SK-N-SH (cell line): ENCODE measurements around the gene RPS16. TPM values are rescaled to one million over a fixed set of nuclear protein-coding genes. Genes with fewer than 3 reads are reported as not detected.

ENCODE experiments used
- CTCF ChIA-PET: fragments of 300-600, 350-600 bp; formaldehyde crosslinking; extraction: SDS; loops from one replicate; lab custom pipeline; 2021; lab: Yijun Ruan, JAX
- POLR2A ChIA-PET: fragments of 350-600 bp; sonication (Branson Sonifier 250); formaldehyde crosslinking; extraction: SDS; loops from one replicate; lab custom pipeline; 2020; ENCODE audit warnings: antibody characterized with exemption, inconsistent platforms; lab: Yijun Ruan, JAX
- DNase-seq: peaks from one replicate; pipeline ENCODE4 v3.0.0; 2012
- H2AFZ ChIP-seq: fragments of 200-600 bp; sonication (generic); 2 replicates; pipeline ENCODE4 v1.8.1; 2016; ENCODE audit warnings: antibody characterized with exemption, mild to moderate bottlenecking, low read depth
- H3F3A ChIP-seq: fragments of 200-600 bp; sonication (generic); replicated peaks from 2 replicates; pipeline ENCODE3; 2016; ENCODE audit warnings: antibody characterized with exemption, mild to moderate bottlenecking; ENCODE audit not compliant: insufficient read depth
- H3K27ac ChIP-seq, 2 experiments: fragments of 200-500 bp in 1 of 2; fragments of 200-600 bp in 1 of 2; sonication (Bioruptor generic) in 1 of 2; sonication (generic), shearing (Covaris generic) in 1 of 2; 2 replicates each; pipeline versions ENCODE4 v1.5.1 to v1.6.1; 2014 to 2016; ENCODE audit warnings: low read depth in 2 of 2, inconsistent platforms in 1 of 2, low read length in 1 of 2, mild to moderate bottlenecking in 1 of 2, mixed read lengths in 1 of 2
- H3K27me3 ChIP-seq: fragments of 200-600 bp; sonication (generic), shearing (Covaris generic); 2 replicates; pipeline ENCODE4 v1.6.1; 2016; ENCODE audit warnings: mixed run types; ENCODE audit not compliant: insufficient read depth
- H3K36me3 ChIP-seq, 2 experiments: fragments of 200-500 bp in 1 of 2; fragments of 200-600 bp in 1 of 2; sonication (Bioruptor generic) in 1 of 2; sonication (generic) in 1 of 2; replicated peaks in 1 of 2; 2 replicates each; pipeline versions ENCODE3 to v1.5.1; 2014 to 2016; ENCODE audit warnings: low read length in 1 of 2, mild to moderate bottlenecking in 1 of 2; ENCODE audit not compliant: insufficient read depth in 2 of 2, control insufficient read depth in 1 of 2
- H3K4me1 ChIP-seq, 2 experiments: fragments of 200-500 bp in 1 of 2; fragments of 200-600 bp in 1 of 2; sonication (Bioruptor generic) in 1 of 2; sonication (generic), shearing (Covaris generic) in 1 of 2; 2 replicates each; pipeline versions ENCODE4 v1.5.1 to v1.6.1; 2014 to 2016; ENCODE audit warnings: low read depth in 1 of 2, low read length in 1 of 2, mixed run types in 1 of 2; ENCODE audit not compliant: insufficient read depth in 2 of 2, control insufficient read depth in 1 of 2
- H3K4me2 ChIP-seq: fragments of 200-600 bp; sonication (generic), shearing (Covaris generic); 2 replicates; pipeline ENCODE4 v1.6.1; 2017; ENCODE audit warnings: mixed run types
- H3K4me3 ChIP-seq, 2 experiments: fragments of 200-500 bp in 1 of 2; fragments of 200-600 bp in 1 of 2; sonication (Bioruptor generic) in 1 of 2; sonication (generic), shearing (Covaris generic) in 1 of 2; 2 replicates each; pipeline versions ENCODE4 v1.5.1 to v1.8.1; 2014 to 2016; ENCODE audit warnings: low read depth in 2 of 2, inconsistent platforms in 1 of 2, low read length in 1 of 2, mild to moderate bottlenecking in 1 of 2, mixed read lengths in 1 of 2, moderate library complexity in 1 of 2
- H3K79me2 ChIP-seq: fragments of 200-600 bp; sonication (generic); 2 replicates; pipeline ENCODE4 v1.8.1; 2017; ENCODE audit warnings: mild to moderate bottlenecking; ENCODE audit not compliant: insufficient read depth
- H3K9ac ChIP-seq: fragments of 200-600 bp; sonication (generic); 2 replicates; pipeline ENCODE4 v1.6.1; 2017; ENCODE audit warnings: mixed run types
- H3K9me2 ChIP-seq: fragments of 200-600 bp; sonication (generic); 2 replicates; pipeline ENCODE4 v1.6.1; 2017; ENCODE audit warnings: mixed run types
- H3K9me3 ChIP-seq: fragments of 200-600 bp; sonication (generic); 2 replicates; pipeline ENCODE4 v1.6.1; 2017; ENCODE audit warnings: mixed run types, mild to moderate bottlenecking, moderate library complexity
- H4K20me1 ChIP-seq: fragments of 200-600 bp; sonication (generic); 2 replicates; pipeline ENCODE4 v1.6.1; 2017; ENCODE audit warnings: mild to moderate bottlenecking, mixed run types; ENCODE audit not compliant: insufficient read depth
- CHD2 ChIP-seq: fragments of 150-350 bp; IDR thresholded peaks from 2 replicates; pipeline ENCODE4 v1.6.1; 2018; ENCODE audit warnings: low read length; ENCODE audit not compliant: partially characterized antibody
- FOXM1 ChIP-seq: IDR thresholded peaks from 2 replicates; pipeline ENCODE4 v1.4.0; 2012; ENCODE audit warnings: low read depth, mild to moderate bottlenecking
- JUND ChIP-seq: IDR thresholded peaks from 2 replicates; pipeline ENCODE4 v1.4.0; 2012
- MEF2A ChIP-seq: IDR thresholded peaks from 2 replicates; pipeline ENCODE4 v1.4.0; 2012; ENCODE audit warnings: low read depth, borderline replicate concordance
- NRF1 ChIP-seq: IDR thresholded peaks from 2 replicates; pipeline ENCODE4 v1.6.1; 2012; ENCODE audit warnings: low read depth, mild to moderate bottlenecking, low read length
- POLR2AphosphoS5 ChIP-seq: IDR thresholded peaks from 2 replicates; pipeline ENCODE4 v1.6.1; 2012; ENCODE audit warnings: low read depth, low read length
- RAD21 ChIP-seq: IDR thresholded peaks from 2 replicates; pipeline ENCODE4 v1.6.1; 2012; ENCODE audit warnings: mild to moderate bottlenecking, low read length
- RCOR1 ChIP-seq: fragments of 150-350 bp; IDR thresholded peaks from 2 replicates; pipeline ENCODE4 v1.6.1; 2017; ENCODE audit warnings: antibody characterized with exemption, low read length
- RXRA ChIP-seq: IDR thresholded peaks from 2 replicates; pipeline ENCODE4 v1.4.0; 2012; ENCODE audit warnings: low read depth, mild to moderate bottlenecking, borderline replicate concordance
- SMC3 ChIP-seq: IDR thresholded peaks from 2 replicates; pipeline ENCODE4 v1.6.1; 2012; ENCODE audit warnings: low read depth, low read length, improper control_type of control experiment
- USF2 ChIP-seq: fragments of 150-350 bp; IDR thresholded peaks from 2 replicates; pipeline ENCODE4 v1.6.1; 2017; ENCODE audit warnings: antibody characterized with exemption, low read length, low read depth, borderline replicate concordance
- WGBS: methylation state at CpG from one replicate; pipeline ENCODE4 v1.1.6; 2017; ENCODE audit warnings: low lambda C conversion rate; 5-methylcytosine and 5-hydroxymethylcytosine counted together
- polyA plus RNA-seq, 3 experiments: library from polyadenylated mRNA; depleted of rRNA; stranded (reverse); fragments of >200 nt; gene quantifications; 2 replicates each; pipeline ENCODE4 v1.2.3, GENCODE V29; 2012
- TF ChIP-seq, protein P1 (sequence below): fragments of 150-350 bp; IDR thresholded peaks from 2 replicates; pipeline ENCODE4 v1.6.1; 2016; ENCODE audit warnings: mild to moderate bottlenecking, low read depth, low read length

The RPS16 gene
- polyA plus RNA-seq, 1 of the 3 experiments (the other 2 are of a cell fraction), result 7,541 TPM

GRCh38 chr19:39390451-39390750 lies 45.3 kb downstream of the RPS16 start:
- Histone ChIP-seq H3K9ac (peak overlapping the region; percentile 98), H3K27ac (peak overlapping the region; percentile 86 to 97), H3K4me1 (peaks cover 5 to 17% of the 10 kb centered on the region in 2 experiments; a peak in 2 of 4 replicates), H3K9me2 (no peaks in the 10 kb centered on the region), H3K36me3 (peaks cover 30 to 44% of the 10 kb centered on the region in 2 experiments), H3F3A (peaks cover 6% of the 10 kb centered on the region), H3K79me2 (peaks cover 52% of the 10 kb centered on the region), H2AFZ (peak overlapping the region; percentile 54; the same call in 1 of the 2 replicates), H3K4me2 (peak overlapping the region; percentile 81), H3K4me3 (peak overlapping the region; percentile 96 to 98), H3K27me3 (no peaks in the 10 kb centered on the region), H3K9me3 (no peaks in the 10 kb centered on the region), H4K20me1 (no peaks in the 10 kb centered on the region)
- WGBS, result 1% methylated on average over 6 of the region's 10 CpGs
- DNase-seq, result no peak
- POLR2A ChIA-PET, result interaction anchor here (0.7 to 2.1 kb wide), 6 partner anchors 8 to 142 kb away, joined by 3 to 18 read pairs (median 5); partner anchors contain the start of genes EID2B and RPS16
- CTCF ChIA-PET, result interaction anchor here (0.7 to 4.7 kb wide), 3 partner anchors 12 to 46 kb away, joined by 3 to 53 read pairs (median 9); partner anchors contain the start of genes PLEKHG2 and RPS16
- TF ChIP-seq USF2 (no peak), RCOR1 (no peak), NRF1 (no peak), POLR2AphosphoS5 (no peak), RAD21 (no peak), JUND (no peak), SMC3 (no peak), RXRA (no peak), CHD2 (no peak)
- TF ChIP-seq, protein P1, sequence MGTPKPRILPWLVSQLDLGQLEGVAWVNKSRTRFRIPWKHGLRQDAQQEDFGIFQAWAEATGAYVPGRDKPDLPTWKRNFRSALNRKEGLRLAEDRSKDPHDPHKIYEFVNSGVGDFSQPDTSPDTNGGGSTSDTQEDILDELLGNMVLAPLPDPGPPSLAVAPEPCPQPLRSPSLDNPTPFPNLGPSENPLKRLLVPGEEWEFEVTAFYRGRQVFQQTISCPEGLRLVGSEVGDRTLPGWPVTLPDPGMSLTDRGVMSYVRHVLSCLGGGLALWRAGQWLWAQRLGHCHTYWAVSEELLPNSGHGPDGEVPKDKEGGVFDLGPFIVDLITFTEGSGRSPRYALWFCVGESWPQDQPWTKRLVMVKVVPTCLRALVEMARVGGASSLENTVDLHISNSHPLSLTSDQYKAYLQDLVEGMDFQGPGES, result no peak

GRCh38 chr19:39389631-39390414 lies 45.9 kb downstream of the RPS16 start:
- no peaks in the 10 kb centered on the region for H4K20me1 ChIP-seq
- no peaks in the 10 kb centered on the region for H3K27me3 ChIP-seq
- H2AFZ ChIP-seq, result no peak overlapping the region
- H3K4me3 ChIP-seq, result peak overlapping the region; percentile 96 to 98
- 56% methylated on average over 12 of the region's 13 CpGs for WGBS
- peak overlapping the region; percentile 81 for H3K4me2 ChIP-seq
- H3K9me2 ChIP-seq, result no peaks in the 10 kb centered on the region
- peaks cover 11% of the 10 kb centered on the region for H3F3A ChIP-seq
- no peaks in the 10 kb centered on the region for H3K9me3 ChIP-seq
- no peak for DNase-seq
- TF ChIP-seq FOXM1, result no peak
- no peak for TF ChIP-seq MEF2A
- peaks cover 31 to 50% of the 10 kb centered on the region in 2 experiments for H3K36me3 ChIP-seq
- CTCF ChIA-PET, result interaction anchor here (4.7 kb wide), 1 partner anchor 23 kb away, joined by 53 read pairs; the partner anchor contains the start of gene PLEKHG2
- peaks cover 5 to 17% of the 10 kb centered on the region in 2 experiments; a peak in 2 of 4 replicates for H3K4me1 ChIP-seq
- peak overlapping the region; percentile 98 for H3K9ac ChIP-seq
- POLR2A ChIA-PET, result no interaction called here
- H3K79me2 ChIP-seq, result peaks cover 49% of the 10 kb centered on the region
- peak overlapping the region; percentile 86 to 97; a peak in 3 of 4 replicates for H3K27ac ChIP-seq
